A549 (cell line): ENCODE measurements around the gene FSTL4. TPM values are rescaled to one million over a fixed set of nuclear protein-coding genes. Genes with fewer than 3 reads are reported as not detected.

ENCODE experiments used
- ATAC-seq, 2 experiments: fragments of 200-7000 bp in 1 of 2; fragments of >200 bp in 1 of 2; cut with Nextera tagmentation in 1 of 2; cut with Tn5 transposase in 1 of 2; 3 replicates each; pipeline versions ENCODE4 v1.8.0 to v1.9.1; 2018 to 2020; ENCODE audit warnings: mild to moderate bottlenecking in 1 of 2, moderate library complexity in 1 of 2
- CTCF ChIA-PET: fragments of 300-600 bp; sonication (Branson Sonifier 250); formaldehyde crosslinking; extraction: SDS; loops from one replicate; lab custom pipeline; 2021; ENCODE audit warnings: antibody characterized with exemption, inconsistent platforms; lab: Yijun Ruan, JAX
- POLR2A ChIA-PET: fragments of 350-600 bp; formaldehyde crosslinking; extraction: SDS; loops from one replicate; lab custom pipeline; 2021; ENCODE audit warnings: antibody characterized with exemption, inconsistent platforms; lab: Yijun Ruan, JAX
- DNase-seq, 2 experiments: peaks; one replicate each; pipeline versions ENCODE4 v3.0.0 to v3.0.0-alpha.2; 2011 to 2016; ENCODE audit warnings: low read depth in 1 of 2, low spot score in 1 of 2
- FAIRE-seq: peaks from 2 replicates; lab custom pipeline; 2011; peaks lifted over from hg19 to GRCh38; lab: Jason Lieb, UNC
- H3K27ac ChIP-seq, 2 experiments: fragments of >200 bp; sonication (Bioruptor Twin); formaldehyde crosslinking; 3 replicates each; pipeline ENCODE4 v1.5.1; 2016 to 2017
- H3K4me1 ChIP-seq: fragments of >200 bp; sonication (Bioruptor Twin); formaldehyde crosslinking; 3 replicates; pipeline ENCODE4 v1.6.1; 2016
- H3K4me2 ChIP-seq: fragments of >200 bp; sonication (Bioruptor Twin); formaldehyde crosslinking; 3 replicates; pipeline ENCODE4 v1.6.1; 2016
- H3K4me3 ChIP-seq: fragments of >200 bp; sonication (Bioruptor Twin); formaldehyde crosslinking; 3 replicates; pipeline ENCODE4 v1.5.1; 2016
- H3K9me3 ChIP-seq: fragments of >200 bp; sonication (Bioruptor Twin); formaldehyde crosslinking; 3 replicates; pipeline ENCODE4 v1.6.1; 2016
- ATOH8 ChIP-seq: fragments of 250-450 bp; sonication (Bioruptor Pico); IDR thresholded peaks from 2 replicates; pipeline ENCODE4 v1.5.0; 2020; ENCODE audit warnings: low read depth, mild to moderate bottlenecking, moderate library complexity
- CHD2 ChIP-seq: fragments of 150-350 bp; IDR thresholded peaks from 2 replicates; pipeline ENCODE4 v1.6.1; 2014; ENCODE audit warnings: low read length; ENCODE audit not compliant: partially characterized antibody
- CHD4 ChIP-seq: fragments of 200-600 bp; sonication (generic); IDR thresholded peaks from 2 replicates; pipeline ENCODE4 v1.6.1; 2016; ENCODE audit warnings: antibody characterized with exemption, mild to moderate bottlenecking, borderline replicate concordance
- E2F6 ChIP-seq: IDR thresholded peaks from 2 replicates; pipeline ENCODE4 v1.6.1; 2012; ENCODE audit warnings: low read depth, borderline replicate concordance
- EHMT2 ChIP-seq: fragments of 200-600 bp; sonication (generic); IDR thresholded peaks from 2 replicates; pipeline ENCODE4 v1.6.1; 2016; ENCODE audit warnings: antibody characterized with exemption, low read depth, mild to moderate bottlenecking, moderate library complexity
- EP300 ChIP-seq, 2 experiments: fragments of >200 bp; sonication (Bioruptor Twin); formaldehyde crosslinking; IDR thresholded peaks; 2 replicates in 1 of 2; 3 replicates in 1 of 2; pipeline ENCODE4 v1.6.1; 2016 to 2017
- ESRRA ChIP-seq: fragments of 150-350 bp; IDR thresholded peaks from 2 replicates; pipeline ENCODE4 v1.6.1; 2014; ENCODE audit warnings: mild to moderate bottlenecking, low read length, borderline replicate concordance
- HMGXB4 ChIP-seq: fragments of 250-450 bp; sonication (Bioruptor Pico); IDR thresholded peaks from 2 replicates; pipeline ENCODE4 v1.5.0; 2021; ENCODE audit warnings: mild to moderate bottlenecking, moderate library complexity, borderline replicate concordance
- HOXA7 ChIP-seq: fragments of 250-450 bp; sonication (Bioruptor Pico); IDR thresholded peaks from 2 replicates; pipeline ENCODE4 v1.5.0; 2020; ENCODE audit warnings: mild to moderate bottlenecking, moderate library complexity
- HOXB13 ChIP-seq: fragments of 250-450 bp; sonication (Bioruptor Pico); IDR thresholded peaks from 2 replicates; pipeline ENCODE4 v1.5.0; 2020; ENCODE audit warnings: low read depth, mild to moderate bottlenecking, moderate library complexity
- JUN ChIP-seq, 2 experiments: fragments of >200 bp; sonication (Bioruptor Twin); formaldehyde crosslinking; IDR thresholded peaks; 2 replicates in 1 of 2; 3 replicates in 1 of 2; pipeline ENCODE4 v1.6.1; 2016 to 2017
- MAFK ChIP-seq: fragments of 450-650 bp; IDR thresholded peaks from 2 replicates; pipeline ENCODE4 v1.6.1; 2014; ENCODE audit not compliant: partially characterized antibody
- MAZ ChIP-seq: fragments of 150-350 bp; IDR thresholded peaks from 2 replicates; pipeline ENCODE4 v1.6.1; 2014; ENCODE audit warnings: antibody characterized with exemption, low read depth, low read length, borderline replicate concordance
- PHF8 ChIP-seq: fragments of 200-600 bp; sonication (generic); IDR thresholded peaks from 2 replicates; pipeline ENCODE4 v1.6.1; 2016; ENCODE audit warnings: low read depth, mild to moderate bottlenecking, antibody characterized with exemption, moderate library complexity, borderline replicate concordance
- SREBF2 ChIP-seq: fragments of 450-650 bp; IDR thresholded peaks from 2 replicates; pipeline ENCODE4 v1.6.1; 2014; ENCODE audit warnings: mild to moderate bottlenecking, moderate library complexity
- ZFP36 ChIP-seq: fragments of 450-650 bp; IDR thresholded peaks from 2 replicates; pipeline ENCODE4 v1.6.1; 2014; ENCODE audit warnings: borderline replicate concordance; ENCODE audit not compliant: partially characterized antibody
- WGBS: methylation state at CpG from one replicate; pipeline ENCODE4 v1.1.6; 2017; ENCODE audit errors: missing lambda C conversion rate; 5-methylcytosine and 5-hydroxymethylcytosine counted together
- polyA plus RNA-seq, 4 experiments: library from polyadenylated mRNA; depleted of rRNA in 3 of 4; stranded (reverse); fragments of >200 nt; fragmentation: RNase III in 1 of 4; extraction: RNeasy Plus Mini Kit Qiagen cat#74134 plus additional on column Dnase treatment in 1 of 4; gene quantifications; 2 replicates in 3 of 4; 3 replicates in 1 of 4; pipeline ENCODE4 v1.2.3, GENCODE V29; 2011 to 2017

The FSTL4 gene
- polyA plus RNA-seq, 2 of the 4 experiments (the other 2 are of a cell fraction): 1.6 to 1.8 TPM

GRCh38 chr5:133235696-133236426, 376.5 kb downstream of the FSTL4 start:
- peaks cover 35% of the 10 kb centered on the region for H3K4me1 ChIP-seq
- 91% methylated on average over 9 of the region's 9 CpGs for WGBS
- peaks cover 5% of the 10 kb centered on the region; the same call in 1 of the 3 replicates for H3K9me3 ChIP-seq
- peak overlapping the region; percentile 21 to 71; a peak in 5 of 6 replicates for H3K27ac ChIP-seq
- TF ChIP-seq EP300 (IDR thresholded peaks at IDR 0.05) (no peak), MAFK (no peak), MAZ (no peak), E2F6 (0 out of 2 replicates have a peak, but pooled peaks have one; percentile 19), ZFP36 (no peak), HOXB13 (no peak)
- ChIA-PET CTCF (interaction anchor here (1.2 to 10.2 kb wide), 5 partner anchors 9 to 125 kb away, joined by 3 to 71 read pairs (median 5); no protein-coding TSS in a partner anchor), POLR2A (interaction anchor here (0.6 kb wide), 1 partner anchor 121 kb away, joined by 3 read pairs; no protein-coding TSS in a partner anchor)
- DNase-seq: no peak
- FAIRE-seq: no peak
- no peak overlapping the region for H3K4me3 ChIP-seq
- no peak for ATAC-seq
- no peak overlapping the region for H3K4me2 ChIP-seq

GRCh38 chr5:133234911-133235310, 377.4 kb downstream of the FSTL4 start:
- H3K4me3 ChIP-seq: no peak overlapping the region
- no peak overlapping the region for H3K4me2 ChIP-seq
- WGBS: 83% methylated on average over 6 of the region's 6 CpGs
- peak overlapping the region in 1 of 2 experiments; percentile 37; a peak in 2 of 6 replicates for H3K27ac ChIP-seq
- peaks cover 27% of the 10 kb centered on the region for H3K4me1 ChIP-seq
- CTCF ChIA-PET: interaction anchor here (1.2 to 10.2 kb wide), 5 partner anchors 10 to 124 kb away, joined by 3 to 71 read pairs (median 5); no protein-coding TSS in a partner anchor
- FAIRE-seq (no peak), DNase-seq (no peak), ATAC-seq (no peak)
- TF ChIP-seq HOXA7 (CRISPR knock-in tag) (no peak), ATOH8 (CRISPR knock-in tag) (no peak), EHMT2 (no peak), CHD2 (no peak), ESRRA (no peak), MAZ (no peak), PHF8 (no peak), SREBF2 (no peak)
- H3K9me3 ChIP-seq: peaks cover 2% of the 10 kb centered on the region; the same call in 1 of the 3 replicates
- POLR2A ChIA-PET: no interaction called here

- no peaks in the 10 kb centered on the region for H3K9me3 ChIP-seq
- no peak overlapping the region for H3K4me3 ChIP-seq
- no peak for ATAC-seq
- H3K27ac ChIP-seq: peak overlapping the region in 1 of 2 experiments; percentile 10; a peak in 1 of 6 replicates
- H3K4me2 ChIP-seq: no peak overlapping the region
- DNase-seq: no peak
- POLR2A ChIA-PET: no interaction called here
- H3K4me1 ChIP-seq: peaks cover 25% of the 10 kb centered on the region
- TF ChIP-seq HMGXB4 (CRISPR knock-in tag) (no peak), CHD4 (no peak), JUN (IDR thresholded peaks at IDR 0.05) (no peak)
- TF ChIP-seq, all 56 proteins: peak for 0
- CTCF ChIA-PET: interaction anchor here (1.1 to 10.2 kb wide), 4 partner anchors 9 to 123 kb away, joined by 3 to 71 read pairs (median 8); no protein-coding TSS in a partner anchor
- no peak for FAIRE-seq
- WGBS: 68% methylated on average over 3 of the region's 3 CpGs
Observed at GRCh38 chr5:133234273-133234672, 378.1 kb downstream of the FSTL4 start.
